Adipocyte (in vitro differentiated cells): ENCODE results near the gene PARS2.

ENCODE experiments used
- DNase-seq: peaks from one replicate; pipeline ENCODE4 v3.0.0-alpha.2; 2015; ENCODE audit warnings: low read depth
- H3K27me3 ChIP-seq: replicated peaks from 2 replicates; pipeline ENCODE4 v1.7.0; 2013; ENCODE audit warnings: mild to moderate bottlenecking, low read length, moderate library complexity; ENCODE audit not compliant: control insufficient read depth, insufficient read depth
- H3K36me3 ChIP-seq: 2 replicates; pipeline ENCODE4 v1.7.0; 2013; ENCODE audit warnings: low read length, mild to moderate bottlenecking, moderate library complexity; ENCODE audit not compliant: control insufficient read depth, insufficient read depth, severe bottlenecking
- H3K4me1 ChIP-seq: 2 replicates; pipeline ENCODE4 v1.7.0; 2013; ENCODE audit warnings: mild to moderate bottlenecking, low read length, moderate library complexity; ENCODE audit not compliant: control insufficient read depth, insufficient read depth
- H3K4me3 ChIP-seq: 2 replicates; pipeline ENCODE4 v1.7.0; 2013; ENCODE audit warnings: mild to moderate bottlenecking, low read length, moderate library complexity
- H3K9ac ChIP-seq: 2 replicates; pipeline ENCODE4 v1.7.0; 2013; ENCODE audit warnings: mild to moderate bottlenecking, low read length, moderate library complexity
- H3K9me3 ChIP-seq: 2 replicates; pipeline ENCODE4 v1.7.0; 2013; ENCODE audit warnings: mild to moderate bottlenecking, low read length, moderate library complexity; ENCODE audit not compliant: control insufficient read depth

The PARS2 gene

DNA sequence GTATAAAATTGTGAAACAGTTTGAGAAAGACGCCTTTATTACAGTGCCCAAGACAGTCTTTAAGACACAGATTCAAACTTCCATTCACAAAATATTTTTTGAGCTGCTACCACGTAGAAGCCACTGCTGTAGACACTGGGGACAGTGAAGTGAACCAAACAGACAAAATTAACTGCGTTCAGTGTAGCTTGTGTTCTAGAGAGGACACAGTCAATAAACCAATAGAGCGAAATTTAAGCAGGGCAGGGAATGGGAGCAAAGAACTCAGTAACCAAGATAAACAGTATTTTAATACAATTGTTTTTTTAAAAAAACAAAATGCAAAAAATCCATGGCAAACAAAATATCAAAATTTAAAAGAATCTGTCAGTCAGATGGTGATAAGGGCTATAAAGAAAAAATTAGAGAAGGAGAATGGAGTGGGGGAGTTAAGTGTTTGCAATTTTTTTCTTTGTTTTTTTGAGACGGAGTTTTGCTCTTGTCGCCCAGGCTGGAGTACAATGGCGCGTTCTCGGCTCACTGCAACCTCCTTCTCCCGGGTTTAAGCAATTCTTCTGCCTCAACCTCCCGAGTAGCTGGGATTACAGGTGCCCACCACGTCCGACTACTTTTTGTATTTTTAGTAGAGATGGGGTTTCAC is 719 bp upstream of the PARS2 start:
- Histone ChIP-seq H3K27me3 (peaks cover 7% of the 10 kb centered on the region), H3K4me1 (peaks cover 8% of the 10 kb centered on the region), H3K4me3 (peak overlapping the region; percentile 98), H3K9ac (peak overlapping the region; percentile 72), H3K9me3 (no peaks in the 10 kb centered on the region), H3K36me3 (no peaks in the 10 kb centered on the region)
- no peak for DNase-seq

DNA sequence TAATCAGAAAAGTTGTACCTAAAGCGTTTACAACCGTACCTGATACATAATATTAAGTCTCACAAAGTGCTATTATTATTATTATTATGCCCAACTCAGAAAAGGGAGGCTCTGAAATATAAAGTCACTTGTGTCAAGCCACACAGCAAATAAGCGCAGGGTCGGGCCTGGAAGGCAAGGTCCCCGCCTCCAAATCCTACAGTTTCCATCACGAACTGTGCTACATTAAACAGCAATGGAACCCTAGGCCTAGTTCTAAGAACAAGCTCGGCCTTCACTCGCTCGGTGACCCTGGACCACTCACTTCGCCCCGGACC is 549 bp downstream of the PARS2 start:
- H3K27me3 ChIP-seq = peaks cover 2% of the 10 kb centered on the region
- no peak for DNase-seq
- H3K9ac ChIP-seq = peak overlapping the region; percentile 98

DNA sequence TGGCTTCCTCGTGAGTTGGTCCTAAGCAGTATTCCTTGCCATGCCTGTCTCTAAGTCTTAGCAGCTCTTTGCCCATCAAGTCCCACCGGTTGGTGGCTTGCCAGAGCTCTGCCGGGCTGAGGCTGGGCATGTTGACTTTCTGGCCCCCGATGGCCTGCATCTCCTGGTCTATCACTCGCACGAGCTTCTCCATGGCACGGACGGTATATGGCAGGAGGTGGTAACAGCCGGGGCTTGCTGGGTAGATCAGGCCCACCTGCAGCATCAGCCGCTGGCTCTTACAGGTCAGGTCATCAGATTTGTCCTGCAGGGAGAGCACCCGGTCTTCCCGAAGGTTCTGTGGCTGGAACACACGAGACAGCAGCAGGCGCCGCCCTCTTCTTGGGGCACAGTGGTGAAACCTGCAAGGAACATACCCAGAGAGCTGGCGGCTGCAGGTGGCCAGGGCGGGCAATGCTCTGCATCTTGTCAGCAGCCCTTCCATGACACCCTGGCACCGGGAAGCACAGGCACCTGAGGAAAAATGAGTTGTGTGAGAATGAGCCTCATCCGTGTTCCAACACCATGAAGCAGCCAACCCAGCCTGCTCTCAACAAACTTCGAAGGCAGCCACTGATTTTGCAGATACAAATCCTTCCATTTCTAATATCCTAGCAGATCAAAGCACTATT is 5.5 kb downstream of the PARS2 start:
- Histone ChIP-seq H3K36me3 (peaks cover 12% of the 10 kb centered on the region), H3K9ac (no peak overlapping the region), H3K4me1 (peaks cover 8% of the 10 kb centered on the region), H3K27me3 (no peaks in the 10 kb centered on the region), H3K9me3 (no peaks in the 10 kb centered on the region), H3K4me3 (no peak overlapping the region)
- DNase-seq = no peak

More for the DNA sequence above, 549 bp downstream of the PARS2 start:
- H3K36me3 ChIP-seq = no peaks in the 10 kb centered on the region
- H3K9me3 ChIP-seq = no peaks in the 10 kb centered on the region
- peak overlapping the region; percentile 98 for H3K4me3 ChIP-seq
- peaks cover 8% of the 10 kb centered on the region for H3K4me1 ChIP-seq

DNA sequence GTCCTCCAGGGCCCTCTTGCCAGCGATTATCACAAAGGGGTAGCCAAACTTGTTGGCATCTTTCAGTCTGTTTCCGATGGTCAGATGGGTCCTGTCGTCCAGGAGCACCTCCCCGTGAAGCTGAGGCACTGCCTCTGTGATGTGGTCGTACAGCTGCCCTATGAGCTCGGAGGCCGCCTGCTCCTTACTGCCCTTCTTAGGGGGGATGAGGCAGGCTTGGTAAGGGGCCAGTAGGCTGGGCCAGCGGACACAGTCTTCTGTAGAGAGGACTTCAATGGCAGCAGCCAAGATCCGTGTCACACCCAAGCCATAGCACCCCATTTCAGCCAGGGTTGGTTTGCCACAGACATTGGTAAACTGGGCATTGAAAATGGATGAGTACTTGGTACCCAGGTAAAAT is 6.5 kb downstream of the PARS2 start:
- Histone ChIP-seq H3K9me3 (no peaks in the 10 kb centered on the region), H3K9ac (no peak overlapping the region), H3K27me3 (no peaks in the 10 kb centered on the region), H3K4me1 (no peaks in the 10 kb centered on the region), H3K36me3 (peaks cover 12% of the 10 kb centered on the region), H3K4me3 (no peak overlapping the region)
- DNase-seq = no peak

DNA sequence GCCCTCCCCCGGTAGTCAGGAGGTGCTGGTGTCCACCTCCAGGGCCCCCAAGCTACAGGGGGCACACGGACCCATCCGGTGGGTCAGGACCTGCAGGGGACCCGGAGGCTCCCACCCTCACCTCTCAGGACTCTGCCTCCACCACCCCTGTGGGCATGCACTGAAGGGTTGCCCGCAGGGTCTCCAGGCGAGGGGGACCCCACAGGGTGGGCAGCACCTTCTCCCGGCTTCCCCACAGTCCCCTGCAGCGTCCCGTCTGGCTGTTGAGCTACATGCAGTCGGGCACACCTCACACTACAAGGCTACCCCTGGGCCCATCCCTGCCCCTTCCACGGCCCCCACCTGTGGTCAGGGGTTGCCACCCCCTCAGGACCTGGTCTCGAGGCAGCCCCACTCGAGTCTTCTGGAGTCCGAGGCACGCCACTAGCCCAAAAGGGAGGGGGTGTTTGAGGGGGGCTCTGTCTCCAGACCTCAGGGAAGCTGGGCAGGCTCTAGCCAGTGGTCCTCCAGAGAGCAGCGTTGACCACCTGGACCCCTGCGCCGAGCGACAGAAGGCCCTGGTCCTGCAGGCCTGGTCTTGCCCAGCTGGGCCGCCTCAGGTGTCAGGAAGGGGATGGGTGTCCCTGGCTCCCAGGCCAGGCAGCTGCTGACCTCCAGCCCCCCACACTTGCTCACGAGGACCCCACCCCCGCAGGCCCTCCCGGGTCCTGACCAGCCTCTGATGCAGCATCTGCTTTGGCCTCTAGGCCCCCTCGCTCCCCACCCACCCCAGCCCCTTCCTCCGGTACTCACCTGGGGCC is 9.6 kb downstream of the PARS2 start:
- H3K4me3 ChIP-seq = no peak overlapping the region
- no peak for DNase-seq
- peaks cover 8% of the 10 kb centered on the region for H3K27me3 ChIP-seq
- H3K4me1 ChIP-seq = no peaks in the 10 kb centered on the region
- H3K36me3 ChIP-seq = peaks cover 12% of the 10 kb centered on the region
- H3K9ac ChIP-seq = no peak overlapping the region
- no peaks in the 10 kb centered on the region for H3K9me3 ChIP-seq

DNA sequence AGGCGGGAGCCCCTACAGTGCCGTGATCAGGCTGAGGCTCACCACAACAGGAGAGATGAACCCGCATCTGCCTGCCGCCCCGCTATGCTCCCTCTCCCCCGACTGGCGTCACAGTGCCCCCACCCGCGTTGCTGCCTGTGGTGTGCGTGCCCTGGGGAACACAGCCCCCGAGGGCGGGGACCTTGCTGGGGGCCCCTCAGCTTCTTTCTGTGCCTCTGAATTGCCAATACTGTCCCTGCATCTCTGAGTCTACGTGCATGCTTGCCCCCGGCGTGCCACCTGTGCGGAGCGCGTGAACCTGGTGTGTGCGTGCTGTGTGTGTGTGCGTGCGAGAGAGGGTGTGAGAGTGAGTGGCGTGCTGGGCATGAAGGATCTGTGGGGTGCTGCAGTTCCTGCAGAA is 10.3 kb downstream of the PARS2 start:
- Histone ChIP-seq H3K9ac (no peak overlapping the region), H3K27me3 (peaks cover 13% of the 10 kb centered on the region), H3K36me3 (peaks cover 12% of the 10 kb centered on the region), H3K4me1 (no peaks in the 10 kb centered on the region), H3K9me3 (no peaks in the 10 kb centered on the region), H3K4me3 (no peak overlapping the region)
- DNase-seq = no peak

DNA sequence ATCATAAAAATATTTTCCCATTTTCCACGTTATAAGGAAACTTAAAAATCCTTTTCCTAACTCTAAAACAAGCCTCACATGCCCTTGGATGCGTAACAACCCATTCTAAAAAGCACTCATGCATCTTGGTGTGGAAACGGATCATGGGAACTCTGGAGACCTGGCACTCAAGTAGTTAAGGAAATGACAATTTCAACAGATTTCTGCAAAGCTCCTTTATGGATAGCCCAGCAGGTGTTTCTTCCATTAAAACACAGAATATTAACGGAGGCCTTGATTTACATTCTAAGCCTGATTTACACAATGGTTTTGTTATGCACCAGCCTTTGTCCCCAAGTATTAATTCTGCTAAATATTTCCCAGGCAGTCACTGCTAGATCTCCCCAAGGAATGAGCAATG is 12.9 kb downstream of the PARS2 start:
- H3K9ac ChIP-seq = no peak overlapping the region
- H3K36me3 ChIP-seq = no peaks in the 10 kb centered on the region
- H3K27me3 ChIP-seq = peaks cover 23% of the 10 kb centered on the region
- H3K4me1 ChIP-seq = no peaks in the 10 kb centered on the region
- DNase-seq = no peak
- no peaks in the 10 kb centered on the region for H3K9me3 ChIP-seq
- no peak overlapping the region for H3K4me3 ChIP-seq

DNA sequence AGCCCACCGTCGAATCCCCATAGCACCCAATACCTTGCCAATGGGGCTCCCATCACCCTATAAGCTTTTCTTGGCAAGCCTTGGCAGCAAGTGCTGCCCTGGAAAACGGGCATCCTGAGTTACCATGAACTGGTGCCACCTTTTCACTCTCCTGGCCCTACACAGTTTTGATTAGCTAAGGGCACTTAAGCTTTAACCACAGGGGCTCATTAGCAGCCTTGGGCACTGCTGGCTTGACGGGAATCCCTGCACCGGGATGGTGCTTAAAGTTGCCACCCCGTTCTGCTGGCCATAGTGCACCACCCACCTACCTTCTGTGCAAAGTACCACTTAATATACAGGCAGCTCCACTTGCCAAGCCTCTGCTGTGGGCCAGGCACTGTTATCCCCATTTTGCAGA is 13.7 kb downstream of the PARS2 start:
- H3K9ac ChIP-seq = no peak overlapping the region
- no peaks in the 10 kb centered on the region for H3K4me1 ChIP-seq
- H3K36me3 ChIP-seq = no peaks in the 10 kb centered on the region
- no peak overlapping the region for H3K4me3 ChIP-seq
- no peak for DNase-seq
- H3K9me3 ChIP-seq = no peaks in the 10 kb centered on the region
- peaks cover 23% of the 10 kb centered on the region for H3K27me3 ChIP-seq

DNA sequence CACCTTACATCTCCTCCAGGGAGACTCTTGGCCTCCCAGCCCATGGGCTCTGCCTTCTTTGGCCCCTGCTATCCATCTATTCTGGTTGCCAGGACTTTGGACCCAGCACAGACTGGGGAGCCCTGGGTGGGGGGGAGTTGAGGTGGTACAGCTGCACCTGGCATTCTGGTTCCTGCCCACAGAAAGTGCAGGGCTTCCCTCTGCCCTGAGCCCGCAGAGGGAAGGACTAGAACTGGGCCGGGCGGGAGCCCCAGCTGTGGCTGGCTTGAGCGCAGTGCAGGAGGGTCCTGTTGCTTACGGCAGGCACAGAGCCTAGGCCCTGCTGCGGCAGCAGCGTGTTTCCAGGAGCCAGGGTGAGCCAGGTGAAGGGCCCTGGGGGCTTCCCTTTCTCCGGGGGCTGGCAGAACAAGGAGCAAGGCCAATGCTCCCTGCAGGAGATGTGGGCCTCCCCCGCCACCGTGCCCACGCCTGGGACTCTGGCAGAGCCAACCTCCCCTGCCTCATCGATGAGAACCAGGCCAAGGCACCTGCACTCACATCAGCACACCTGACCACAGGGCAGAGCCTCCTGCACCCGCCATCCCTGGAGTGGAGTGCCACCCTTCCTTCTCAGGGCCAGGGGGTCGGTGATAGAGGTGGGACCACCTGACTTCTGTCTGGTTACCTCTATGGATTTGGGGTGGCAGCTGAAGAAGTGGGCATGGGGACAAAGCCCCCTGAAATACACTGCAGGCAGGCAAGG is 16.1 kb downstream of the PARS2 start:
- Histone ChIP-seq H3K4me3 (no peak overlapping the region), H3K9me3 (no peaks in the 10 kb centered on the region), H3K27me3 (peaks cover 23% of the 10 kb centered on the region), H3K4me1 (no peaks in the 10 kb centered on the region), H3K9ac (no peak overlapping the region), H3K36me3 (peaks cover 3% of the 10 kb centered on the region)
- no peak for DNase-seq

DNA sequence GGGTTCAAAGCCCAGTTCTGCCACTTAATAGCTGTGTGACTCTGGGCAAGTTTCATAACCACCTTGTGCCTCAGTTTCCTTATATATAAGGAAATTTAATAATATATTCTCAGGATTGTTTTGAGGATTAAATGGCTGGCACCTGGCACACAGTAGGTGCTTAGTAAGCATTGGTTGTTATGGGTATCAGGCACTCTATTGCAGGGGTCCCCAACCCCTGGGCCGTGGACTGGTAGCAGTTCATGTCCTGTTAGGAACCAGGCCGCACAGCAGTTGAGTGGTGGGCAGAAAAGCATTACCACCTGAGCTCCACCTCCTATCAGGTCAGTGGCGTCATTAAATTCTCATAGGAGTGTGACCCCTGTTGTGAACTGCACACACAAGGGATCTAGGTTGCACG is 18.5 kb downstream of the PARS2 start:
- no peak overlapping the region for H3K9ac ChIP-seq
- peaks cover 18% of the 10 kb centered on the region for H3K36me3 ChIP-seq
- no peaks in the 10 kb centered on the region for H3K9me3 ChIP-seq
- H3K4me3 ChIP-seq = no peak overlapping the region
- DNase-seq = no peak
- peaks cover 8% of the 10 kb centered on the region for H3K4me1 ChIP-seq
- H3K27me3 ChIP-seq = peaks cover 23% of the 10 kb centered on the region

DNA sequence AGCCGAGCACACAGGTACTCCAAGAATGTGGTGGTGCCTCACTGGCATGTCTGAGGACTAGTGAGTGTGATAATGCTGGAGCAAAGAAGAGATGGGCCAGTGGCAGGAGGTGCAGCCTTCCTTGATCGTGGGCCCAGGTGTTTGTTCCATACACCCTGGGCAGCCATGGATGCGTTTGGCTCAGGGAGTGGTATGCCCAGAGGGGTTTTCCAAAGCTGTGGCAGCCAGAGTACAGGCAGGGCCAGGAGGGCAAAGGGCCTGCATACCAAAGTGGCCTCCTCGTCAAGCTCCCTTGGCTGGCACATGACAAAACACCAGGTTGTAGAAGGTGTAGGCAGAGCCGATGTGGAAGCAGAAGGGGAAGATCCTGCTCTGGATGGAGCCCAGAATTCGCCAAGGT is 19.0 kb downstream of the PARS2 start:
- Histone ChIP-seq H3K27me3 (peaks cover 21% of the 10 kb centered on the region), H3K36me3 (peaks cover 24% of the 10 kb centered on the region), H3K4me1 (peaks cover 8% of the 10 kb centered on the region), H3K9me3 (no peaks in the 10 kb centered on the region), H3K9ac (no peak overlapping the region), H3K4me3 (no peak overlapping the region)
- DNase-seq = no peak
